NCI-H2227 treated with DMSO at 0.1 percent for 48 hours (cell line): Measurements from ENCODE around the gene EEF2KMT.
A peak's percentile ranks its signal among the peaks of the same experiment; 100 is the strongest.
"Not testable (repeated sequence)": the region's sequence is repeated elsewhere in the genome, so short reads cannot be mapped to it uniquely, and the experiment has no call there.

Source experiments
- DNase-seq: peaks from one replicate; lab custom pipeline; 2025; lab: John Stamatoyannopoulos, UW

Gene EEF2KMT, protein sequence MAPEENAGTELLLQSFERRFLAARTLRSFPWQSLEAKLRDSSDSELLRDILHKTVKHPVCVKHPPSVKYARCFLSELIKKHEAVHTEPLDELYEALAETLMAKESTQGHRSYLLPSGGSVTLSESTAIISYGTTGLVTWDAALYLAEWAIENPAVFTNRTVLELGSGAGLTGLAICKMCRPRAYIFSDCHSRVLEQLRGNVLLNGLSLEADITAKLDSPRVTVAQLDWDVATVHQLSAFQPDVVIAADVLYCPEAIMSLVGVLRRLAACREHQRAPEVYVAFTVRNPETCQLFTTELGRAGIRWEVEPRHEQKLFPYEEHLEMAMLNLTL

GRCh38 chr16:5097470-5098220 lies at the start of gene EEF2KMT:
Gene EEF2KMT (minus strand): TSS chr16:5097795. CDS start chr16:5097739, 56 bp downstream.
- DNase-seq = peak; percentile 99

DNA sequence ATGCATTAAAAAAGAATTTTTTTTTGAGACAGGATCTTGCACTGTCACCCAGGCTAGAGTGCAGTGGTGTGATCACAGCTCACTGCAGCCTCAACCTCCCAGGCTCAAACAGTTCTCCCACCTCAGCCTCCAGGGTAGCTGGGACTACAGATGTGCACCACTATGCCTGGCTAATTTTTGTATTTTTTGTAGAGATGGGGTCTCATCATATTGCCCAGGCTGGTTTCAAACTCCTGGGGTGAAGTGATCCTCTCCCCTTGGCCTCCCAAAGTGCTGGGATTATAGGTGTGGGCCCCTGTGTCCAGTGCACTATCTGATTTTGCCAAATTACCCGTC lies 47.0 kb upstream of the EEF2KMT start:
- not testable (repeated sequence) for DNase-seq

- no peak for DNase-seq
Measured at GRCh38 chr16:5143761-5144620, 46.4 kb upstream of the EEF2KMT start.

DNA sequence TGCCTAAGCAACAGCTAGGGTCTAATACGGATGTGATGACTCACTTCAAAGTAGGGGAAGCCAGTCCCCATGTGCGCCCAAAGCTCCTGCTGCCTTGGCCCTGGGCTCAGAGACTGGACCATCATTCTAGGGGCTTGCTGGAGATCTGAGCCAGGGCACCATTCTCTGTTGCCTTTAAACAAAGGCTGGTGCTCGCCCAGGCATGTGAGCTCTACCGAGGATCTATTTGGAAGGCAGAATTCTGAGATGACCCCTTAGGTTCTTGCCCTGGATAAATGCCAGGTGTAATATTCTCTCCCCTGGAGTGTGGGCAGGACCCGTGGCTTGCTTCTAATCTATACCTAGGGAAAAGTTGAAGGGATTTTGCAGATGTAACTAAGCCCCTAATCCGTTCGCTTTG lies 42.6 kb upstream of the EEF2KMT start:
- not testable (repeated sequence) for DNase-seq

DNA sequence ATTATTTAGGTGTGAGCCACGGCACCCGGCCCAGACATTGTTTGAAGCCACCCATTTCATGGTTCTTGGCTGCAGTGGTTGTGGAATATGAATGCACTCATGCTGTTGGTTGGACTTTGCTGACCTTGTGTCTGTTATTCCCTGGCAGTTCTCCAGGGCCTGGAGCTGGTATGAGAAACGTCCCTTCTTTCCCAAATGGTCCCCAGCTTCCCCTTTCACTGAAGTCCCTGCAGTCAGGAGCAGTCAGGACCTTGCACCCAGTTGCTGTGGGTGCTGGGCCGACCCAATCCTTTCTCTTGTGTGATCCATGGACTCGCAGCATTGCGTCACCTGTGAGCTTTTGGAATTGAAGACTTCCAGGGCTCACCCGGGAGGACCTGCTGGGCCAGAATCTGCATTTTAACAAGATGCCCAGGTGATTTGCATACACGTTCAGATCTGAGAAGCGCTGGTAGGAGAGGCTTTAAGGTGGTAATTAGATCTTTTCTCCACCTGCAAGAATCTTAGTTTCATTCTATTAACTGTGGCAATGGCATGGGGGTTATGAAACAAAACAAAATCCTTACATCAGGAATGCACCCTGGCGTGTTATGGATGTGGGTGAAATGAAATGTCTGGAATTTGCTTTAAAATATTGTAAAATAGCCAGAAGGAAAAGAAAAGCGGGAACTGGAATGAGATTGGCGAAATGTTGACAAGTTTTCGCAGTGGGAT lies 37.3 kb upstream of the EEF2KMT start:
- DNase-seq = not testable (repeated sequence)

DNA sequence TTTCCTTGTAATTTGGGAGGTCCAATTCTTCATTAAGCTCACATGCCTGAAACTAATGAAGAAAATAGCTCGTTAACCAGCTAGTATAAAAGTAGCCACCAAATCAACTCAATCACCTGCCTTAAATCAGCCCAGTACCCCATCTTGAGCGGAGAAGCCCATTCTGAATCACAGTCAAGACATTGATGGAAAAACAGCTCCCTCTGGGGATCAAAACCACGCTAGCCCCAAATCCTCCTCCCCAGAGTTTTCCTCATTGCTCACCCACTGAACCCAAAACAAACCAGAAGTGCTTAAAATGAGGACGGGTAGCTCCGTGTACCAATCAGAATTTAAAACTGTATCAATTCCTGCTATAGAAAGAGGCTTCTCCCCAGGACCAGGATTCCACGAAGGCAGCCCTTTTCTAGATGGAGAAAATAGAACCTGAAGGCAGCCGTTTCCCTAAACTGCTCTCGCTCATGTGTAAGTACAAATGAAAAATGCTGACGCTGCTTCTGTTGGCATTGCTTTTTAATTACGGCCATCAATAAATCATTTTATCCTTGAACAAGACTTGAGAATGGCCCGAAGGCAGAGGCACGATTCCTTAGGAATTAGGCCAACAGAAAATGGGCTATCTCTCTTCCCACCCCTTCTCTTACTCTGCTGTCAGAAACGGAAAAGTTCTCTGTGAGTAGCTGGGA lies 35.5 kb upstream of the EEF2KMT start:
- DNase-seq = not testable (repeated sequence)

DNA sequence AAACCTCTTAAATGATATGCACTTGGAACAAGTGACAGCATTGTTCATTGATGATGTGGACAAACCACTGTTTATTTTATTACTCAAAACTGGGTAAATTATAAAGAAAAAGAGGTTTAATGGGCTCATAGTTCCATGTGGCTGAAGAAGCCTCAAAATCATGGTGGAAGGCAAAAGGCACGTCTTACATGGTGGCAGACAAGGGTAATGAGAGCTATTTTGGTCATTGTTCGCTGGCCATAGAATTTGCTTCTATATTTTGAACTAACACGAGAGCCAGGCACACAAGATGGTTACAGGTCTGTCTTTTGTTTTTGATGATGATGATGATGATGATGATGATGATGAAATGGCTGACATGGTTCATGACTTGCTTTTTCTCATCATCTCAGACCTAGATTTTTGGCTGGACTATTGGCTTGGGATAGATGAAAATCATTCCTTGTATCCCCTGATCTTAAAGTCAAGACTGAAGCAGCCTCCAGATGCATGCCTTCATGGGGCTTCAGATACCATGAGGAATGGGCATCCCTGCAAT lies 33.9 kb upstream of the EEF2KMT start:
- not testable (repeated sequence) for DNase-seq

DNA sequence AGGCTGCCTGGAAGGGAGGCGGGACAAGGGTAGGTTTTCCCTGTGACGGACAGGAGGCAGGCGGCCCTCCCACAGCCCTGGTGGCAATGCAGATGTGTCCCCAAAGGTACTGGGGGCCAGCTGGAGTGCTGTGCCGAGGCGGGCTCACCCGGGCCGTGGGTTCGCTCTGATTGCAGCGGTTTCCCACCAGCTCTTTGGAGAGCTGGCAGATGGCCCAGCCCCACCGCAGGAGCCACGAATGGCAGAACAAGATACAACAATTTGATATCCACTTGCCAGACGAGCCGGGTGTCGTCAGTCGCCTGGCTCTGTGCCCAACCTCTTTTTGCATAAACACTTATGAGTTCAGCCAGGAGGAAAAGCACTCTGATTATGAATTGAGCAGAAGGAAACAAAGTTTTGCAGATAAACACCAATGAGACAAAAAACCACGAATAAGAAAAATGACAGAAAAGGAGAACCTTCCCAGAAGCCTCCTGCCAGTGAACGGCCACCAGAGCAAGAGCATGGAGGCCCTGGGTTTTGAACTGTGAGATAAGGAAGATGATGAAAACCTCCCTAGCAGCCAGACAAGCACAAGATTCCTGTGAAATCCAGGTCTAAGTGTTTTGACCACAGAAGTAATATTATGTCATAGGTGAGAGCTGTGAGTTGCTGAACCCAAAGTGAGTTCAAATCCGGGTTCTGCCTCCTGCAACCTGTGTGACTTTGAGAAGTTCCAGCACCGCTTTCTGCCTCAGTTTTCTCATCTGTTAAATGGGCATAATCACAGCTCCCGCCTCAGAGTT lies 19.9 kb upstream of the EEF2KMT start:
- peak; percentile 57 for DNase-seq

- DNase-seq = not testable (repeated sequence)
Measured at GRCh38 chr16:5116780-5117295, 19.2 kb upstream of the EEF2KMT start.

GRCh38 chr16:5110933-5111332 lies 13.3 kb upstream of the EEF2KMT start:
- not testable (repeated sequence) for DNase-seq

DNA sequence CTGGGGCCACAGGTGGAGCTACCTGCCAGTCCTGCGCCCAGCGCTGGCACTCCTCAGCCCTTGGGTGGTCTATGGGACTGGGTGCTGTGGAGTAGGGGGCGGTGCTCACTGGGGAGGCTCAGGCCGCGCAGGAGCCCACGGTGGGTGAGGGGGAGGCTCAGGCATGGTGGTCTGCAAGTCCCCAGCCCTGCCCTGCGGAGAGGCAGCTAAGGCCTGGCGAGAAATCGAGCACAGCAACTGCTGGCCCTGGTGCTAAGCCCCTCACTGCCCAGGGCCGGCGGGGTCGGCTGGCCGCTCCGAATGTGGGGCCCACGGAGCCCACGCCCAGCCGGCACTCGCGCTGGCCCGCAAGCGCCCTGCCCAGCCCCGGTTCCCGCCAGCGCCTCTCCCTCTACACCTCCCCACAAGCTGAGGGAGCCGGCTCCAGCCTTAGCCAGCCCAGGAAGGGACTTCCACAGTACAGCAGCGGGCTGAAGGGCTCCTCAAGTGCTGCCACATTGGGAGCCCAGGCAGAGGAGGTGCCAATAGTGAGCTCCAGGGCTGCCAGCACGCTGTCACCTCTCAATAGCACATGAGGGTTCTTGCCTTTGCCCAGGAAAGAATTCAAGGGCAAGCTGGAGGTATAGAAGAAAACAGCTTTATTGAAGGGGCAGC lies 11.0 kb upstream of the EEF2KMT start:
- DNase-seq = no peak

DNA sequence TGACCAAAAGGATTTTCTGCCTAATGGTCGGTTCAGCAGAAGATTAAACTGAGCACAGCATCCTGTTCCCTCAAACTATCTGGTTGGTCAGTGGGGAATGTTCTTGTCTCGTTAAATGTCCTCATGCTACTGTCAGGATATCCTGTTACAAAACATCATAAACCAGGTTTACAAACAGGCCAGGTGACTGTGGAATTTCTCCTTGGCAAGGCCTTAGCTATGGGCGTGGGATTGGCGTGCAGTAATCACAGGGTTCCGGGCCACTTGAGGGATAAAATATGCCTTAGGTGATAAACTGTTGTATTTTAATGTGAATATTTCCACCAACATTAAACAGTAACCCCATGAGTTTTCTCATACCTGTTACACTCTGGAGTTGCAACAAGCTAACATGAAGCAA lies 7.4 kb upstream of the EEF2KMT start:
- not testable (repeated sequence) for DNase-seq

GRCh38 chr16:5103296-5104032 lies 5.9 kb upstream of the EEF2KMT start:
- not testable (repeated sequence) for DNase-seq

DNA sequence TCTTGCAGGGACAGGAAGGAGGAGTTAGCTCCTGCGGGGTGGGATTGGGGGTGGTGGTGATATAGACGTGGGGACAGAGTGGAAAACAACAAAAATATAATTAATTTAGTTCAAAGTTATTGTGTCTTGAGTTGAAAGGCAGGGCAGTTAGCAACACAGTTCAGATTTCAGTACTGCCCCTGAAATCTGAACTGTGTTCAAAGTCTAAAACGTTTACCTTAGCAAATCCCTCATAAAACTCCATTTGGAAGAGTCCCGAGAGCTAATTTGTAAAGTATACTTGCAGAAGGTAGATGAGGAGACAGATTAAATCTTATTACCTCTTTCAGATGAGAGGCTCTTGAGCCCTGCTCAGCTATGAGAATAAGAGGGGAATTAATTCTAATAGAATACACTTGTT lies 1.6 kb upstream of the EEF2KMT start:
- DNase-seq = not testable (repeated sequence)

GRCh38 chr16:5098221-5099159 lies 895 bp upstream of the EEF2KMT start:
- DNase-seq = peak; percentile 38

DNA sequence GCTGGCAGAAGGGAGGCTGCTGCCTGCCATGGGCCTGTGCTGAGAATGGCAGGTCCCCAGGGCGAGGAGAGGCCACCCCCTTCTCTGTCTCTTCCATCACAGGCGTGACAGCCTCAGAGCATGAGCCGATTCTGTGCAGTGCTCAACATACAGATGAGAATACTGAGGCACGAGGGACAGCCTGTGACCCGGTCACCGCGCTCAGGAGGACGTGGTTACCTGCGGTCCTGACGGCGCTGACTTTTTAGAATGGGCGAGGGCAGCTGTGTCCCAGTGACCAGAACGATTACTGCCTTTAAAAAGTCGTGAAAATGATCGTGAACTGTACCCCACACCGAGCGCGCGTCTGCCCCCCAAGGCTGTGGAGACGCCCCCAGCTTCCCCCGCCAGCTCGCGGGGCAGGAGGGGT lies 530 bp downstream of the EEF2KMT start:
- not testable (repeated sequence) for DNase-seq

GRCh38 chr16:5096437-5097060 lies 1.0 kb downstream of the EEF2KMT start:
- not testable (repeated sequence) for DNase-seq
